Body of pancreas (tissue), 4 donors: ENCODE measurements around the gene STAU1.

Source experiments
- POLR2A ChIP-seq, 3 donors: fragments of 450-650 bp; IDR thresholded peaks; one replicate each; pipeline ENCODE4 v1.6.1; 2016; ENCODE audit warnings: antibody characterized with exemption in 3 of 3, mild to moderate bottlenecking in 2 of 3
- TF ChIP-seq, protein P1 (sequence below), 7 experiments: fragments of 450-650 bp in 4 of 7; fragments of 200-600 bp in 3 of 7; sonication (generic) in 3 of 7; IDR thresholded peaks; one replicate each; pipeline ENCODE4 v1.5.1; 2016 to 2019; ENCODE audit warnings: antibody characterized with exemption in 7 of 7

DNA sequence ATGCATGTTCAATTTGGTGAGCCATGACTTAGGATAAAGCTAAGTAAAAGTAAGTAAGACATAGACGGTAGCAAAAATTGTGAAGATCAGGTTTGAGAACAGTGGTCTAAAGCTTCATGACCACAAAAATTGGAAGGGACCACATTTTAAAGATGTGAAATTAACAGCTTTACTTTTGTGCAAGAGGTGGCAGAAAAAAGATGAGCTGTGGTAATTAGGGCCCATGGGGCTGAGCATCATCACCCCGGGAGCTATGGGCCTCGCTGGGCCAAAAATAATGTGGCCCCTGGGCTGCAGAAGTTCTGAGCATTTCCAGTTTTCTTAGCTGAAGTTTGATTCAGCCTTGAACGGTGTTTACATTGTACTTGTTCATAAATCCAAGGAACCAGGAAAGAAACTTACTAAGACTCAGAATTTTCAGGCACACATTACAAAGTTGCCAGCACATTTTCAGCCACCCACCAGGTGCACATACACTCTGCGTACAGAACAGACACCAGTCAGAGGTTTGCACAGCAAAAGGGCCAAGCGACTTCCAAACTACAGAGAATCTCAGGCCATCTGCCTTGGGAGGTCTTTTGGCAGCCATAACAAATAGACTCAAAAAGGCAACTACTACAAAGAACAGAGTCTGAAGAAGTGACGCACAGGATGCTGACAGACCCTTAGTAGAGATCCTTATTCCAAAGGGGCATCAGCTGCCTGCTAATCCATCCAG lies 84.3 kb downstream of the STAU1 start:
- TF ChIP-seq, protein P1, sequence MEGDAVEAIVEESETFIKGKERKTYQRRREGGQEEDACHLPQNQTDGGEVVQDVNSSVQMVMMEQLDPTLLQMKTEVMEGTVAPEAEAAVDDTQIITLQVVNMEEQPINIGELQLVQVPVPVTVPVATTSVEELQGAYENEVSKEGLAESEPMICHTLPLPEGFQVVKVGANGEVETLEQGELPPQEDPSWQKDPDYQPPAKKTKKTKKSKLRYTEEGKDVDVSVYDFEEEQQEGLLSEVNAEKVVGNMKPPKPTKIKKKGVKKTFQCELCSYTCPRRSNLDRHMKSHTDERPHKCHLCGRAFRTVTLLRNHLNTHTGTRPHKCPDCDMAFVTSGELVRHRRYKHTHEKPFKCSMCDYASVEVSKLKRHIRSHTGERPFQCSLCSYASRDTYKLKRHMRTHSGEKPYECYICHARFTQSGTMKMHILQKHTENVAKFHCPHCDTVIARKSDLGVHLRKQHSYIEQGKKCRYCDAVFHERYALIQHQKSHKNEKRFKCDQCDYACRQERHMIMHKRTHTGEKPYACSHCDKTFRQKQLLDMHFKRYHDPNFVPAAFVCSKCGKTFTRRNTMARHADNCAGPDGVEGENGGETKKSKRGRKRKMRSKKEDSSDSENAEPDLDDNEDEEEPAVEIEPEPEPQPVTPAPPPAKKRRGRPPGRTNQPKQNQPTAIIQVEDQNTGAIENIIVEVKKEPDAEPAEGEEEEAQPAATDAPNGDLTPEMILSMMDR (IDR thresholded peaks at IDR 0.05) = no peak
- no peak for TF ChIP-seq POLR2A (IDR thresholded peaks at IDR 0.05)
